GM19328 (cell line): ENCODE results near the gene IL27RA.
"Not testable (repeated sequence)": the region's sequence is repeated elsewhere in the genome, so short reads cannot be mapped to it uniquely, and the experiment has no call there.

Experiments used
- ATAC-seq: cut with Tn5 transposase; IDR thresholded peaks from one replicate; pipeline ENCODE4 v1.9.1; 2021; ENCODE audit warnings: mild to moderate bottlenecking, moderate library complexity; ENCODE audit not compliant: unreplicated experiment

Gene IL27RA

GRCh38 chr19:14027856-14028450 is 3.6 kb upstream of the IL27RA start, which contains the start of gene RLN3:
RLN3 (plus strand) TSS chr19:14028148; CDS start chr19:14028205, 57 bp downstream.
- ATAC-seq = no peak

- ATAC-seq = no peak
Measured at GRCh38 chr19:14028901-14029300, 2.7 kb upstream of the IL27RA start.

- no peak for ATAC-seq
Measured at GRCh38 chr19:14030997-14031718, 404 bp upstream of the IL27RA start.

GRCh38 chr19:14033946-14034345 is 2.4 kb downstream of the IL27RA start:
- ATAC-seq = no peak

- ATAC-seq = not testable (repeated sequence)
Measured at GRCh38 chr19:14035159-14035558, 3.6 kb downstream of the IL27RA start.

- no peak for ATAC-seq
Measured at GRCh38 chr19:14035706-14036105, 4.1 kb downstream of the IL27RA start.

GRCh38 chr19:14039181-14039580 is 7.6 kb downstream of the IL27RA start:
- ATAC-seq = no peak

GRCh38 chr19:14042659-14043608 is 11.4 kb downstream of the IL27RA start:
- not testable (repeated sequence) for ATAC-seq

- not testable (repeated sequence) for ATAC-seq
Measured at GRCh38 chr19:14047866-14048265, 16.3 kb downstream of the IL27RA start.

GRCh38 chr19:14048443-14049153 is 17.0 kb downstream of the IL27RA start:
- no peak for ATAC-seq

GRCh38 chr19:14050512-14050911 is 18.9 kb downstream of the IL27RA start:
- no peak for ATAC-seq

GRCh38 chr19:14050961-14051360 is 19.4 kb downstream of the IL27RA start:
- not testable (repeated sequence) for ATAC-seq

GRCh38 chr19:14051980-14052379 is 20.4 kb downstream of the IL27RA start:
- no peak for ATAC-seq

- no peak for ATAC-seq
Measured at GRCh38 chr19:14052470-14052869, 20.9 kb downstream of the IL27RA start.

- ATAC-seq = no peak
Measured at GRCh38 chr19:14053032-14053431, 21.5 kb downstream of the IL27RA start.

- ATAC-seq = no peak
Measured at GRCh38 chr19:14053500-14053899, 21.9 kb downstream of the IL27RA start.

- no peak for ATAC-seq
Measured at GRCh38 chr19:14054099-14054498, 22.5 kb downstream of the IL27RA start.

GRCh38 chr19:14054721-14055120 is 23.2 kb downstream of the IL27RA start:
- no peak for ATAC-seq

GRCh38 chr19:14055396-14055795 is 23.8 kb downstream of the IL27RA start:
- ATAC-seq = no peak

GRCh38 chr19:14056069-14056666 is 24.6 kb downstream of the IL27RA start:
- no peak for ATAC-seq
